H1 (cell line): ENCODE data around the gene GLMN. TPM values are rescaled to one million over a fixed set of nuclear protein-coding genes. Genes with fewer than 3 reads are reported as not detected.

Experiments
- CHD7 ChIP-seq: fragments of 300-600 bp; sonication (generic); IDR thresholded peaks from 2 replicates; pipeline ENCODE4 v1.7.1; 2012; ENCODE audit warnings: low read length, moderate library complexity, mild to moderate bottlenecking, inconsistent platforms; ENCODE audit not compliant: insufficient replicate concordance
- RXRA ChIP-seq: IDR thresholded peaks from 2 replicates; pipeline ENCODE4 v1.6.1; 2011; ENCODE audit warnings: low read depth, mild to moderate bottlenecking, low read length, moderate library complexity; ENCODE audit not compliant: insufficient read depth
- polyA plus RNA-seq, 7 experiments: library from polyadenylated mRNA; depleted of rRNA in 3 of 7; stranded (reverse) in 5 of 7; unstranded in 2 of 7; fragments of >200 nt in 5 of 7; fragments of 200-250 nt in 2 of 7; gene quantifications; 1 replicate in 5 of 7; 2 replicates in 1 of 7; 4 replicates in 1 of 7; pipeline versions ENCODE4 v1.2.1 to v1.2.3, GENCODE V29; 2011 to 2013; ENCODE audit warnings: missing spikeins in 2 of 7, mixed read lengths in 2 of 7
- total RNA-seq: library from RNA; stranded (reverse); fragmentation: NEBNext Ultra II Directional; extraction: Animal tissue kit (Norgen Biotek cat#: 25700); gene quantifications from 2 replicates; pipeline ENCODE4 v1.2.1, GENCODE V29; 2021

GLMN gene
- total and polyA plus RNA-seq, 2 of the 8 experiments (the other 6 are each of a cell fraction or from before 2014, with no cell fraction given) = 5.7 to 25.0 TPM

GRCh38 chr1:92315766-92316599, 17.2 kb upstream of the GLMN start (continued):
- TF ChIP-seq CHD7 = no peak
- no peak for TF ChIP-seq RXRA
